Breast epithelium (tissue), 3 donors: Measurements from ENCODE around the gene EPHB2.

Experiments used
- POLR2A ChIP-seq: fragments of 450-650 bp; IDR thresholded peaks from one replicate; pipeline ENCODE4 v1.6.1; 2016; ENCODE audit warnings: antibody characterized with exemption, mild to moderate bottlenecking, moderate library complexity
- POLR2AphosphoS5 ChIP-seq, 3 donors: sonication (generic); formaldehyde crosslinking; IDR thresholded peaks; one replicate each; pipeline ENCODE4 v1.6.1; 2017; ENCODE audit warnings: antibody characterized with exemption in 3 of 3
- TF ChIP-seq, protein P1 (sequence below), 3 donors: fragments of 450-650 bp; IDR thresholded peaks; one replicate each; pipeline ENCODE4 v1.5.1; 2016 to 2017; ENCODE audit warnings: antibody characterized with exemption in 3 of 3, mild to moderate bottlenecking in 3 of 3, moderate library complexity in 3 of 3

GRCh38 chr1:22921452-22922126 is 210.9 kb downstream of the EPHB2 start:
- TF ChIP-seq, protein P1, sequence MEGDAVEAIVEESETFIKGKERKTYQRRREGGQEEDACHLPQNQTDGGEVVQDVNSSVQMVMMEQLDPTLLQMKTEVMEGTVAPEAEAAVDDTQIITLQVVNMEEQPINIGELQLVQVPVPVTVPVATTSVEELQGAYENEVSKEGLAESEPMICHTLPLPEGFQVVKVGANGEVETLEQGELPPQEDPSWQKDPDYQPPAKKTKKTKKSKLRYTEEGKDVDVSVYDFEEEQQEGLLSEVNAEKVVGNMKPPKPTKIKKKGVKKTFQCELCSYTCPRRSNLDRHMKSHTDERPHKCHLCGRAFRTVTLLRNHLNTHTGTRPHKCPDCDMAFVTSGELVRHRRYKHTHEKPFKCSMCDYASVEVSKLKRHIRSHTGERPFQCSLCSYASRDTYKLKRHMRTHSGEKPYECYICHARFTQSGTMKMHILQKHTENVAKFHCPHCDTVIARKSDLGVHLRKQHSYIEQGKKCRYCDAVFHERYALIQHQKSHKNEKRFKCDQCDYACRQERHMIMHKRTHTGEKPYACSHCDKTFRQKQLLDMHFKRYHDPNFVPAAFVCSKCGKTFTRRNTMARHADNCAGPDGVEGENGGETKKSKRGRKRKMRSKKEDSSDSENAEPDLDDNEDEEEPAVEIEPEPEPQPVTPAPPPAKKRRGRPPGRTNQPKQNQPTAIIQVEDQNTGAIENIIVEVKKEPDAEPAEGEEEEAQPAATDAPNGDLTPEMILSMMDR (IDR thresholded peaks at IDR 0.05) = no peak
- TF ChIP-seq POLR2AphosphoS5 (IDR thresholded peaks at IDR 0.05) (no peak), POLR2A (no peak)
